ENCODE results near the gene MYO15B.
"Not testable (repeated sequence)": the region's sequence is repeated elsewhere in the genome, so short reads cannot be mapped to it uniquely, and the experiment has no call there.

The MYO15B gene

DNA sequence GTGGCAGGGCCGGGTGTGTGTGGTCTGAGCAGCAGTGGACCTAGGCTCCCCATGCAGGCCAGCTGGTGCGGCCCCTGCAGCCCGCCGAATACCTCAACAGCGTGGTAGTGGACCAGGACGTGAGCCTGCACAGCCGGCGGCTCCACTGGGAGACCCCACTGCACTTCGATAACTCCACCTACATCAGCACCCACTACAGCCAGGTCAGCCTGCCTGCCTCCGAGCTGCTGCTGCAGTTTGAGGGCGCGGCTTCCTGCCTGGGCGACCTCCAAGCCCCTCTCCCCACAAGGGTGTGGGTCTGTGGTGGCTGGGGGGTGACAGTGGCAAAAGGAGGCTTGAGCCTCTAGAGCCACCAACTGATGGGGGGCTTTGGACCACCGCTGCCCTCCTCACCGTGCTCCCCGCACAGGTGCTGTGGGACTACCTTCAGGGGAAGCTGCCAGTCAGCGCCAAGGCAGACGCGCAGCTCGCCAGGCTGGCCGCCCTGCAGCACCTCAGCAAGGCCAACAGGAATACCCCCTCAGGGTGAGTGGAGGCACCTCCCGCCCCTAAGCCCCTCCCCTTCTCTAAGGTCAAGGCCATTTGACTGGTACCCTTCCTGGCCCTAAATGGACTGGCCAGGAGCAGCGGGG, 37.2 kb downstream of the MYO15B start:
- DNase-seq, result no peak

DNA sequence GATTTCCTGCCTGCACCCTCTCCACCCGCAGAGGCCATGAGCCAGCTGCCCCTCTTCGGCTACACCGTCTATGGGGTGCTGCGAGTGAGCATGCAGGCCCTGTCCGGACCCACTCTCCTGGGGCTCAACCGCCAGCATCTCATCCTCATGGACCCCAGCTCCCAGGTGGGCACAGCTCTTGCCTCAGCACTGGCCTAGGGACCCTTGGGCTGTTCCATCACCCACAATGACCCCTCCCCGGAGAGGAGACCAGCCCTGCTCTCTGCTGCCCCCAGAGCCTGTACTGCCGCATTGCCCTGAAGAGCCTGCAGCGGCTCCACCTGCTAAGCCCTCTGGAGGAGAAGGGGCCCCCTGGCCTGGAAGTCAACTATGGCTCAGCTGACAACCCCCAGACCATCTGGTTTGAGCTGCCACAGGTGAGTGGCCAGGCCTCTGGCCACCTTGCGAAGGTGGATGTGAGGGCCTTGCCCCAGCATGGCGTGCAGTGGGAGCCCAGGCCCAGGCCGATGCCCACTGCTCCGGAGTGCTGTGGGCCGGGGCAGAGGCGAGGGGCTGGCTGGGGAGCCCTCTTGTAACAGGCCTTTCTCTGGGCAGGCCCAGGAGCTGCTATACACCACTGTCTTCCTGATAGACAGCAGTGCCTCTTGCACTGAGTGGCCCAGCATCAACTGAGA, 38.4 kb downstream of the MYO15B start:
- DNase-seq, result peak in 13 of 51 donors; percentile 10 to 44 (median 22)

DNA sequence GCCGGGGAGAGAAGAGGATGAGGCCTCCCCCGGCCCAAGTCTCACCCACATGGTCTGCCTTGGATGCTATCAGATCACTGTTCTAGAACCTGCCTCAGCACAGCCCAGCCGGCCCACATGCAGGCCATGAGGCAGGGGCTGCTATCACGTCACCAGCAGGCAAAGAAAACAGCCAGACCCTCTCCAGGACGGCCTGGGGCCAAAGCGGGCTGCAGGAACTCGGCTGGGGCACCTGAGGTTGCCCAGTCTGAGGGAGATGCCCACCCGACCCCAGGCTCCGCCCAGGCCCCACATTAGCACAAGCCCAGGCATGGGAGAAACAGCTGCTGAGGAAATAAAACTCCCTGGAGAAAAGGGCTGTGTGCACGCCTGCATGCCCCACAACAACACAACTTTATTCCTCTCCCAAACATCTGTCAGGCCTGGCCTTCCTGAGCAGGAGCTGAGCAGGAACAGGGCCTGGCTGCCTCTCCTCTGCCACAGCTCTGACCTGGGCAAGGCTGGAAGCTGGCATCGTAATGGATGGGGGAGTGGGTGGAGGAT, 39.0 kb downstream of the MYO15B start:
- no peak for DNase-seq

DNA sequence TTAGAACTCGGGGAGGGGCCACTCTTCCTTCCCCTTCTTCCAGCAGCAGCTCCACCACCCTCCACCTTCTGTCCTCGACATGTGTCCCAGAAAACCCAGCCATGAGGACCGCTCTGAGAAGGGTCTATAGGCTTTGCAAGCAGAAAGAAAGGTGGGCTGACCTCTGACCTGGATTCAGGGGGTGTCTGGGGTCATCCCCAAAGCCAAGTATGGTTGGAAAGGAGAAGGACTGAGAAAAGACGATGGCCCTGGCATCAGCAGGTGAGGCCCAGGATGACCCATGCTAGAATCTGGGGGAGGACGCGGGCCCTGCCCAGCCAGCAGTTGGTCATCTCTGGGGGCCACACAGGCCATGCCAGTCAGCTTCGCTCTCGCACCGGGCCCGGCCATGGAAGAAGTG, 39.5 kb downstream of the MYO15B start:
- no peak for DNase-seq

DNA sequence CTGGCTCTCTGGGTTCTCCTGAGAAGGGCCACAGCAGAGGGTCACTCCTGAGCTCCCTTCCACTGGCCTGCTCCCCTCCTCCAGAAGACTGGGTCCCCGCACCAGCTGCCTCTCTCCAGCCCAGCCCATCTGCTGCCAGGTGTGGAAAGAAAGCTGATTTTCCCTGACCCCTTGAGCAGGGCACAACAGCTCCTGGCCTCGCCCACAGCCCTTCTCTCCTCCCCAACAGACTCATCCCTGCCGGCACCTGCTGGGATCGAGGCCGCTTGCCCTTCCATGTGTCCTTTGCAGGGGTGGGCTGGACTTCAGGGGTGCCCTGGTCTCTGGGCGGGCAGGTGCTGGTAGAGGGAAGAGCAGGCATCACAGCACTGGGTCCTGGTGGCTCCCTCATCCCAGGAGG, 40.8 kb downstream of the MYO15B start:
- no peak for DNase-seq

DNA sequence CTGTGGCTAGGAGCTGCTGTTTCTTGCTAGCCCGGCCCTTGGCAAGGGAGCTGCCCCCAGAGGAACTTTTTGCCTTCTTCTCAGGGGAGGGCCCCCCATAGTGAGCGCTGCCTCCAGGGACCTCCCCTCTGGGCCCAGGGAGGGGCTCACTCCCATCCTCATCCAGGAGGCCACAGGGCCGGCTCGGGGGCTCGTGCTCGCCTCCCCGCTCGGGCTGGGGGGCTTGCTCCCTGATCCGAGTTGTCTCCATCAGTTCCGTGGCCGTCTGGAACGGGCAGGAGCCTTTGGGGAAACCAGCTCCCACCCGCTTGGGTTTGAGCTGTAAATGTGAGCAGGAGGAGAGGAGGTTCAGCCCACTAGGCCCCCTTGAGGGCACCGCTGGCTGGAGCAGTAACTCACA, 41.6 kb downstream of the MYO15B start:
- DNase-seq, result no peak

DNA sequence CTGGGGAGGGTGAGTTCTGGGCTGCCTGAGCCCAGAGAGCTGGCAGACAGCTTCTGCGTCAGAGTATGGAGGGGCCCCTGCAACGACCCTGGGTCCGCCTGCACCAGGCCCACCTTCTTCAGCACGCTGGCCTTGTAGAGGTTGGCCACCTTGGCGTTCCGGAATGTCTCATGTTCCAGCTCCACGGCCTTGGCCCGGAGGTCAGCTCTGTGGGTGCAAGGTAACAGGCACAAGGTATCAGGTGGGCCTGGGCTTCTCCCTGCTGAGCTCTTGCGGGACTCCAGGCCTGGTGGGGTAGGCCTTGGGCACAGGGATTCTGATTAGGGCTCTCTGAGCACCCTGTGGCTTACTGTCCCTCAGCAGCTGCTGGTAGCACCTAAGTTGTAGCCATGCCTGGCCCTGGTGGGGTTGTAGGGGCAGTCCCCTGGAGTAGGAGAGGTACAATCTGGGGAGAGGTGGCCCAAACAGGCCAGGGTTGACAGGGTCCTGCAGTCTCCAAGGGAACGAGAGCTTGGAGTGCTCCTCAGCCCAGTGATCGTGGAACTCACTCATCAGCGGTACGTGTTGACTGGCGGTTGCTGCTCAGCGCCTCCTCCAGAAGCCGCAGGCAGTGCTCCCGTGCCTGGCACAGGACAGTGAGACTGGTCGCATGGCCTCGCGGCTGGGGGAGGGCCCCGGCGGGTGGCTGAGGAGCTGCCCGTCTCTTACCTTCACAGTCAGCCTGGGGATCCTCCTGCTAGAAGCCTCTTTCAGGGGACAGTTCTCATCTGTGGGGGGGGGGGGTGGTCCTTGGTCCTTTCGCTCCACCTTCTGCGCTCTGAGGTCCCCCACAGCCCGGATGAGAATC, 42.7 kb downstream of the MYO15B start:
- no peak for DNase-seq

DNA sequence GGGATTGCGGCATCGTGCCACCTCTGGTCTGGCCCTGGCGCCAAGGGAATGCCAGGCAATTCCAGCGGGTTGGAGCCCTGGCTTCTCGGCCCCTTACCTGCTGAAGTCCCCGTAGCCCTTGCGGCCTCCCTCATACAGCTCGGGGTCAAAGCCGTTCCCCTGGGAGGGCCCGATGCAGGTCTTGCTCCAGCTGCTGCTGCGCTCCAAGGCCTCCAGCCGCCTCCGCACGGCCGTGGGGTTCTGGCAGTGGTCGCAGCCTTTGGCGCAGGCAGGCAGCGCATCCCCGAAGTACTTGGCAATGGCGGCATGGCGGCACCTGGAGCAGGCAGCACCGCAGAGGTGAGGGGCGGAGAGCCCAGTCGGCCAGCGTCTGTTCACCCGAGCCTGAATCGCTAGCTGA, 43.8 kb downstream of the MYO15B start:
- DNase-seq, result no peak

DNA sequence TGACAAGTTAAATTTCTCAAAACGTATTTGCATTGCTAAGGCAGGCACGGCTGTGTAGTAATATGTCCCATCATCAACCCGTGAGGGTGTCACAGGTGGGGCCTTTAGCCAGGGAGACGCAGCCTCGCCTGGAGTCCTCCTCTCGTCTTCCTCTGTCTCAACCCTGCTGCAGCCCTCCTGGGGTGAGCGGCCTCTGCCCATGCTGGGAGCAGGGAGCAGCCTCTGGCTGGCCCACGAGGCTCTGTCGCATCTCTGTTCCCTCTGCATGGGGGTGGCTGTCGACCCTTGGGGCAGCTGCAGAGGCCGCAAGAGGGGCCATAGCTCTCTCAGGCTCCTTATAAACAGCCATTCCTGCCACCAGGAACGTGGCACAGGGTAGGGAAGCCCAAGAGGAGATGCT, 44.8 kb downstream of the MYO15B start:
- DNase-seq, result no peak

DNA sequence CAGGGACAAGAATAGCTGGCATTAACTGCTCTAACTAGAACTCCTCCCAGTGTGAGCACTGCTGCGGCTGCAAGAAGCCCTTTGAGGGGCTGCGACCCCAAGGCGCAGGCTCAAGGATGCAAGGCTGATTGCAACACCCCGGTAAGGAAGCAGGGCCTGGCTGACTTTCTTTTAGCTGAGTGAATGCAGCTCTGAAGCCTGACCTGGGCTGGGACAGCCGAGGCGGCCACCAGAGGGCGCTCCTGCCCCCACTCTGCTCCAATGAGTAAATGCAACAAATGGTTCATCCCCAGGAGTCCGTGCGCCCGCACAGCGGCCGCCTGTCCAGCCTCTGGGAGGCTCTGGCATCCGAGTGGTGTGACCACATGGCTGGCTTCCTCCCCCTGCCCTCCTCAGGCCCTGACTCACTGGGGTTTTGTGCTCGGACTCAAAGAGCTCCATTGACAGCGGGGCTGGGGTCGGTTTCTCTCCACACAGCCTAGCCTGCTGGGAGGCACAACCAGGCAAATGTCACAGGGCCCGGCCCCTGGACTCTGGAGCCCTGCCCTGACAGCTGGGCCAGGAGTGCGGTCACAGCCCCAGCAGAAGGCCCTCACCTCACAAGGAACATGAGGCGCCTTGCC, 45.4 kb downstream of the MYO15B start, which contains the start of gene SMIM5:
Gene SMIM5, plus strand, starts transcription at position 572 of the 623 bp plus-strand sequence. CDS start 6,768 bp downstream, outside the sequence.
- peak; percentile 58 to 98 (median 94) for DNase-seq

DNA sequence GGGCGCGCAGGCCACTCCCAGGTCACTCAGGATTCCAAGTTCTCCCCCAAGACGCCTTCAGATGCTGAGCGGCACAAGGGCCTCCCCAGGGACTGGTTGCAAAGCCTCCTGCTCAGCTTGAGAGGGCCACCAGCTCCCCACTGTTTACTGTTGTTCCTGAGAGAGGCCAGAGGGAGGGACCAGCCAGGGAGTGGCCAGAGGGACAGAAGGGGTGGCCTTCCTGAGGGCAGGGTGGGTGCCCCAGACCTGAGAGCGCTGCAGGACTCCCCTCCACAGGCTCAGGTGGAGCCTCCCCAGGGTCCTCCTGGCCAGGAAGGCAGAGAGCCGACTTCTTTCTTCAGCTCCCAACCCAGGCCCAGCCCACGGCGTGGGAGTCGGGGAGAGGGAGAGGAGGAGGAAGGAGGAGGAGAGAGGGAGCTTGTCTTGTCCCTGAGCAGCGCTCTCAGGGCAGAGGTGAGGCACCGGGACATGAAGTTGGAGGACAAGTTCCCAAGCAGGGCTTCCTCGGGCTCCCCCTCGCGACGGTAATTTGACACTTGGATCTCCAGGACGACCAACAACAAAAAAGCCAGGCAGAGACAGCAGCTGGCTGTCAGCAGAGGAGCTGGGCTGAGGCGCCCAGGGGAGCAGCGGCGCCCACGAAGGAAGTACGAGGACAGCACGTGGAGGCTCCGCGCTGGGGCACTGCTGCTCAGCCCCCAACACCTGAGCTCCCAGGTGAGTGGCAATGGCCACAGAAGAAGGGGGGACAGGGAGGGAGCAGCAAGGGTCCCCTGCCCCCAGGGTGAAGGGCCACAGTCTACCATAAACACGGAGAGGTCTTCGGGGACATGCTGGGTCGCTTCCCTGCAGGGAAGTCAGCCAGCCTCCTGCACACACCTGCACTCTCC, 46.1 kb downstream of the MYO15B start:
- DNase-seq, result peak in 48 of 51 donors; percentile 38 to 89 (median 69)

DNA sequence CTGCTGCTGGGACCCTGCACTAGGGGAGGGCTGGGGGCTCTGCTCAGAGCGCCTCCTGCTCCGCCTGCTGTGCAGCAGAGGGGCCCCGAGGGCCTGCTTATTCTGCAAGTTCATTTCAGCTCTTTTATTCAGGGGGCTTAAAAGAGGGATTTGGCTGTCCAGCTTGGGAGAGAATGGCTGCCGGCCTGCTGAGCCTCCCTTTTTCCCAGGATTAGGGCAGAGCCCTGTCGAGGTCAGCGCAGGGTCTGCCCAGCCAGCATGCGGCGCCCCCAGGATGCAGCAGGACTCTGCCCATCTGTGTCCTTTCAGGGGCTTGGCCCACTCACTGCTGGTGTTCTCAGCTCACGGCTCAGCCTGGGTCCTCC, 46.8 kb downstream of the MYO15B start:
- no peak for DNase-seq

DNA sequence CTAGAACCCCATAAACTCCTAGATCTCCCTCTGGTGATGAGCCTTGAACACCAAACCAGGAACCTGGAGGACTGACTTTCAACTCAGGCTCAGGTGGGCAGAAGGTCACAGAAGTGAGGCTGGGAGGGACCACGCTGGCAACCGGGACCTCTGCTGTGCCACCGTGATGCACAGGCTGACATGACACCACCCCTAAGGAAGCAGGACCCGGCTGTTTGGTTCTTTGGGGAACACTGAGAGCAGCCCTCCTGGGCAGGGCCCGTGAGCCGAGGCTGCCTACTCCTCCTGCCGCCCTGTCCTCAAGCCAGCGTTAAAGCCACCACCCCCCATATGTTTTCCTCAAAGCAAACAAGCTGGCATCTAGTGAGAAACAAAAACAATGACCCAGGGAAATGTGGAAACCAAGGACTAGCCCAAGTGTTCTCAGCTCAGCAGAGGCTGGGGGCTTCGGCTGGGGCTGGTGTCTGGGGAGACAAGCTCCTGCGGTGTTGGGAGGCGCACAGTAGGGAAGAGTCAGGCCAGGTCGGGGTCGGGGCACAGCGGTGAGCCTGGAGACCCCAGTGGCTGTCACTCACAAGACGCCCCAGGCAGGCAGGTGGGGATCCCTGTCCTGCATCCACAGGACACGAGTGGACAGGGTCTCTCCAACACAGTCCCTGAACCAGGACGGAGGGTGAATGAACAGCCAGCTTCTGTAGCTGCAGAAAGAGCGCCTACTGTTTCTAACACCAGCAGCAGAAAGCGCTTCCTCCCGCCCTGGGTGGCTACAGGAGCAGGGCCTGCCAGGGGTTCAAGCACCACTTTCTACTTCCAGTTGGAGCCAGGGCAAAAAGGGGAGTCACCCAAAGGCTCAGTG, 47.4 kb downstream of the MYO15B start:
- DNase-seq, result peak in 9 of 51 donors; percentile 27 to 70 (median 45)

DNA sequence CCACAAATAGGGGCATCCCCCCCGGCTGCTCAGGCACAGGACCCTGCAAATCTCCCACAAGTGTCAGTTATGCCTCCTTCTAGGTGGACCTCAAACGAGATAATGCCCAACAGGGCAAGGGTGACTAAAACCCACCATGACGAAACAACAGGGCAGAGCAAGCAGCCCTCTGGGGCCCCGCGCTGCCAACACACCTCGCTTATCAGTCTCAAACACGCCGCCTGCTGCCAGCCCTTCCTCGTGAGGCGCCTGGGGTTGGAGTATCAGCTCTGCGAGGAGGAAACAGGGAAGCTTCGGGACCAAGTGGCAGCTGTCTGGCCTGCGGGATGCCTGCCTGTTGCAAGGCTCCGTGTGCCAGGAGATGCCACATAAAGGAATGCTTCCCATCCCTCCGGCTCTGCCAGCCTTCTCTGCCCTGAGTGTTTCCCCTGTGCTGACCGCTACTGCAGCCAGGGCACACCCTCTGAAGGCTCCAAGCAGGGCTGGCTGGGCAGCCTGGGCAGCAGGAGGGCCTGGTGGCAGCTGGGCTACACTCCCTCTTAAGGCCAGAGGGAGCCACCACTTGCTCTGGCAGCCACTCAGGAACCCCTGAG, 48.1 kb downstream of the MYO15B start:
- DNase-seq, result peak in 22 of 51 donors; percentile 9 to 75 (median 47)

DNA sequence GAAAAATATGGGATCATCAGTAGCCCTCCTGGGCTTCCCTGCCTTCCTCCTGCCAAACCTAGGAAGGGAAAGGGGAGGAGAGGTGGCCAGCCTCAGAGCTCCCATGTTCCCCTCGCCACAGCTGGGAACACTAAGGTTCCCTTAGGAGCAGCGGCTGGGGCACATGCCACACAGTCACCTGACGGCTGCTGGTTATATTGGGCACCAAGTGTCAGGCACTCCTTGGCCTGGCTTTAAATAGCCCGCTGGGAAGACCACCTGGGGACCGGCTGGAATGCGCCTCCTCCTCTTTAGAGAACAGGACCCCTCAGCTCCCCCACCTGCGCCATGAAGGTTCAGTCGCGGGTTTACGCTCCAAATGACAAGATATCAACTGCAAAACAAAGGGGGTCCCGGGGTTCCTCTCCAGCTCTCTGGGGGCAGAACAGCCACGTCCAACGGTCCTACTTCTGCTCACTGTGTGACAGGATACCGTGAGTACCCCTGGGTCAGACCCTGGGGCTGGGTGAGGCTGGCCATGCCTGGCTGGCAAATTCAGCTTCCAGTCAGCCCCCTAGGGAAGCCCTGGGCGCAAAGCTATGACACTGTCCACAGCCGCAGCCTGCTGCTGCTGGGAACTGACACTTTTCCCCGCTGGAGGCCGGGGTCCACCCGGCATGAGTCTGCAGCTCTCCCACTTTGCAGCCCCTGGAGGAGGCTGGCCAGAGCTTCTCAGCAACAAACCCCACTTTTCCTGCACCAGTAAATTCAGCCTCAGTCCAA, 49.0 kb downstream of the MYO15B start:
- DNase-seq, result no peak

DNA sequence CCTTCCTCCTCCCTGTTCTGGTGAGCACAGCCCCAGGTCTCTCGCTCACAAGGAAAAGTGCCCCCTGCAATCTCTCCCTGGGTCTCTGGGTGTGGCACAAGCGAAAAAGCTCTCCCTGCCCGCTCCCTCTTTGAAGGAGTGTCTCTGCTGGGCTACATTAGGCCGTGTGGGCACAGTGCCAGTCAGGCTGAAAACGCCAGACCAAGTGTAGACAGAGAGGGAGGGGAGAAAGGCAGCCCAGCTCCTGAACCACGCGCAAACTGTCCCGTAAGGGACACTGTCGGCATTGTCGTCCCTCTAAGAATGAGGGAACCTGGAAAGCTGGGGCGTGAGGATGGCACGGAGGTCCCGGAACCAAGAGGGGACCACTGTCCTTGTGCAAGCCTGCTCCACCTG, 49.5 kb downstream of the MYO15B start:
- peak in 24 of 51 donors; percentile 13 to 61 (median 36) for DNase-seq

DNA sequence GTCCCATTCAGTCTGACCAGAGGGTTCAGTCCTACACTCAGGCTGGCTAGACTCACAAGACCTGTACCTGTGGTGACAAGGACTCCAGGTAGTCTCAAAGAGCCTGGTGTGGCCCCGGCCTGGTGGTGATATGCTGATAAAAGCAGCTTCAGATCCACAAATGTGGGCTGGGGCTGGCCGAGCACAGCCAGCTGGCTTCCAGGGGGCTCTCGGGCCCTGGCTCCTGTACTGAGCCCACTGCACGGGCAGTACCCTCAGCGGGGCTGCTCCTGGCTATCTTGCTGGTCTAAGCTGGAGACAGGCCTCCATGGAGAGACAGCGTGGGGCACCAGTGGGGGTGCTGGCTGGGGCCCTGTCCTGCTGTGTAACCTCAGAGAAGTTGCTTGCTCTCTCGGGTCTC, 50.0 kb downstream of the MYO15B start:
- DNase-seq, result peak in 1 of 51 donors; percentile 24

DNA sequence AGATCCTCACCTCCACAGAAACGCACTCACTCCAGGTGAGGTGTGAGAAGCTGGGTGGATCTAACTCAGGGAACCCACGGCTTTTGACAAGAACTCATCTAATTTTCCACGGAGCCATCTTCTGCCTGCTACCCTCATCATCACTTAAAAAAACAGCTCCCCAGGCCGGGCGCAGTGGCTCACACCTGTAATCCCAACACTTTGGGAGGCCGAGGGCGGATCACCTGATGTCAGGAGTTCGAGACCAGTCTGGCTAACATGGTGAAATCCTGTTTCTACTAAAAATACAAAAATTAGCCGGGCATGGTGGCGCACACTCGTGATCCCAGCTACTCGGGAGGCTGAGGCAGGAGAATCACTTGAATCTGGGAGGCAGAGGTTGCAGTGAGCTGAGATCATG, 50.4 kb downstream of the MYO15B start:
- not testable (repeated sequence) for DNase-seq

Measured in hypothalamus (tissue), 51 donors.